Measurements from ENCODE around the gene MAP3K20. TPM values are rescaled to one million over a fixed set of nuclear protein-coding genes. Genes with fewer than 3 reads are reported as not detected.

The MAP3K20 gene
- total and polyA plus RNA-seq, 2 of the 8 experiments (the other 6 are each of a cell fraction or from before 2014, with no cell fraction given): 3.1 to 11.1 TPM

DNA sequence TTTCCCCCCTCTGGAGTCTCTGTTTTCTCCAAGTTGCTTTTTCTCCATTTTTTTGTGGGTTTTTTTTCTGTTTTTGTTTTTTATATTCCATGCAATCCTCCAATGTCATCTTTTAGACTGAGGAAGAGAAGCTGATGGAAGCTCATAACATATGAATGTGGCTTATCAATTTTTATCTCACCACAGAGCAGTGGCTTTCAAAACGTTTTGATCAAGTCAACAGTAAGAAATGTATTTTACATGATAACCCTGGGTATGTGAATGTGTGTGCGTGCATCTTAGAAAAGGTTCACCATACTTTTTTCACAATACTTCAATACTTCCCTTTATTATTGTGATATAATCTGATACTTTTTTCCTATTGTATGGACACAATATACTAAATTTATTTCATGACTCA, 214.4 kb downstream of the MAP3K20 start (continued):
- TF ChIP-seq, protein P1, sequence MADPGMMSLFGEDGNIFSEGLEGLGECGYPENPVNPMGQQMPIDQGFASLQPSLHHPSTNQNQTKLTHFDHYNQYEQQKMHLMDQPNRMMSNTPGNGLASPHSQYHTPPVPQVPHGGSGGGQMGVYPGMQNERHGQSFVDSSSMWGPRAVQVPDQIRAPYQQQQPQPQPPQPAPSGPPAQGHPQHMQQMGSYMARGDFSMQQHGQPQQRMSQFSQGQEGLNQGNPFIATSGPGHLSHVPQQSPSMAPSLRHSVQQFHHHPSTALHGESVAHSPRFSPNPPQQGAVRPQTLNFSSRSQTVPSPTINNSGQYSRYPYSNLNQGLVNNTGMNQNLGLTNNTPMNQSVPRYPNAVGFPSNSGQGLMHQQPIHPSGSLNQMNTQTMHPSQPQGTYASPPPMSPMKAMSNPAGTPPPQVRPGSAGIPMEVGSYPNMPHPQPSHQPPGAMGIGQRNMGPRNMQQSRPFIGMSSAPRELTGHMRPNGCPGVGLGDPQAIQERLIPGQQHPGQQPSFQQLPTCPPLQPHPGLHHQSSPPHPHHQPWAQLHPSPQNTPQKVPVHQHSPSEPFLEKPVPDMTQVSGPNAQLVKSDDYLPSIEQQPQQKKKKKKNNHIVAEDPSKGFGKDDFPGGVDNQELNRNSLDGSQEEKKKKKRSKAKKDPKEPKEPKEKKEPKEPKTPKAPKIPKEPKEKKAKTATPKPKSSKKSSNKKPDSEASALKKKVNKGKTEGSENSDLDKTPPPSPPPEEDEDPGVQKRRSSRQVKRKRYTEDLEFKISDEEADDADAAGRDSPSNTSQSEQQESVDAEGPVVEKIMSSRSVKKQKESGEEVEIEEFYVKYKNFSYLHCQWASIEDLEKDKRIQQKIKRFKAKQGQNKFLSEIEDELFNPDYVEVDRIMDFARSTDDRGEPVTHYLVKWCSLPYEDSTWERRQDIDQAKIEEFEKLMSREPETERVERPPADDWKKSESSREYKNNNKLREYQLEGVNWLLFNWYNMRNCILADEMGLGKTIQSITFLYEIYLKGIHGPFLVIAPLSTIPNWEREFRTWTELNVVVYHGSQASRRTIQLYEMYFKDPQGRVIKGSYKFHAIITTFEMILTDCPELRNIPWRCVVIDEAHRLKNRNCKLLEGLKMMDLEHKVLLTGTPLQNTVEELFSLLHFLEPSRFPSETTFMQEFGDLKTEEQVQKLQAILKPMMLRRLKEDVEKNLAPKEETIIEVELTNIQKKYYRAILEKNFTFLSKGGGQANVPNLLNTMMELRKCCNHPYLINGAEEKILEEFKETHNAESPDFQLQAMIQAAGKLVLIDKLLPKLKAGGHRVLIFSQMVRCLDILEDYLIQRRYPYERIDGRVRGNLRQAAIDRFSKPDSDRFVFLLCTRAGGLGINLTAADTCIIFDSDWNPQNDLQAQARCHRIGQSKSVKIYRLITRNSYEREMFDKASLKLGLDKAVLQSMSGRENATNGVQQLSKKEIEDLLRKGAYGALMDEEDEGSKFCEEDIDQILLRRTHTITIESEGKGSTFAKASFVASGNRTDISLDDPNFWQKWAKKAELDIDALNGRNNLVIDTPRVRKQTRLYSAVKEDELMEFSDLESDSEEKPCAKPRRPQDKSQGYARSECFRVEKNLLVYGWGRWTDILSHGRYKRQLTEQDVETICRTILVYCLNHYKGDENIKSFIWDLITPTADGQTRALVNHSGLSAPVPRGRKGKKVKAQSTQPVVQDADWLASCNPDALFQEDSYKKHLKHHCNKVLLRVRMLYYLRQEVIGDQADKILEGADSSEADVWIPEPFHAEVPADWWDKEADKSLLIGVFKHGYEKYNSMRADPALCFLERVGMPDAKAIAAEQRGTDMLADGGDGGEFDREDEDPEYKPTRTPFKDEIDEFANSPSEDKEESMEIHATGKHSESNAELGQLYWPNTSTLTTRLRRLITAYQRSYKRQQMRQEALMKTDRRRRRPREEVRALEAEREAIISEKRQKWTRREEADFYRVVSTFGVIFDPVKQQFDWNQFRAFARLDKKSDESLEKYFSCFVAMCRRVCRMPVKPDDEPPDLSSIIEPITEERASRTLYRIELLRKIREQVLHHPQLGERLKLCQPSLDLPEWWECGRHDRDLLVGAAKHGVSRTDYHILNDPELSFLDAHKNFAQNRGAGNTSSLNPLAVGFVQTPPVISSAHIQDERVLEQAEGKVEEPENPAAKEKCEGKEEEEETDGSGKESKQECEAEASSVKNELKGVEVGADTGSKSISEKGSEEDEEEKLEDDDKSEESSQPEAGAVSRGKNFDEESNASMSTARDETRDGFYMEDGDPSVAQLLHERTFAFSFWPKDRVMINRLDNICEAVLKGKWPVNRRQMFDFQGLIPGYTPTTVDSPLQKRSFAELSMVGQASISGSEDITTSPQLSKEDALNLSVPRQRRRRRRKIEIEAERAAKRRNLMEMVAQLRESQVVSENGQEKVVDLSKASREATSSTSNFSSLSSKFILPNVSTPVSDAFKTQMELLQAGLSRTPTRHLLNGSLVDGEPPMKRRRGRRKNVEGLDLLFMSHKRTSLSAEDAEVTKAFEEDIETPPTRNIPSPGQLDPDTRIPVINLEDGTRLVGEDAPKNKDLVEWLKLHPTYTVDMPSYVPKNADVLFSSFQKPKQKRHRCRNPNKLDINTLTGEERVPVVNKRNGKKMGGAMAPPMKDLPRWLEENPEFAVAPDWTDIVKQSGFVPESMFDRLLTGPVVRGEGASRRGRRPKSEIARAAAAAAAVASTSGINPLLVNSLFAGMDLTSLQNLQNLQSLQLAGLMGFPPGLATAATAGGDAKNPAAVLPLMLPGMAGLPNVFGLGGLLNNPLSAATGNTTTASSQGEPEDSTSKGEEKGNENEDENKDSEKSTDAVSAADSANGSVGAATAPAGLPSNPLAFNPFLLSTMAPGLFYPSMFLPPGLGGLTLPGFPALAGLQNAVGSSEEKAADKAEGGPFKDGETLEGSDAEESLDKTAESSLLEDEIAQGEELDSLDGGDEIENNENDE (IDR thresholded peaks at IDR 0.05; ENCODE audit: insufficient replicate concordance, low read length): no peak

Measured in H1 (cell line).